ENCODE data around the gene DNAH2.
A peak's percentile ranks its signal among the peaks of the same experiment; 100 is the strongest.

Gene DNAH2, protein sequence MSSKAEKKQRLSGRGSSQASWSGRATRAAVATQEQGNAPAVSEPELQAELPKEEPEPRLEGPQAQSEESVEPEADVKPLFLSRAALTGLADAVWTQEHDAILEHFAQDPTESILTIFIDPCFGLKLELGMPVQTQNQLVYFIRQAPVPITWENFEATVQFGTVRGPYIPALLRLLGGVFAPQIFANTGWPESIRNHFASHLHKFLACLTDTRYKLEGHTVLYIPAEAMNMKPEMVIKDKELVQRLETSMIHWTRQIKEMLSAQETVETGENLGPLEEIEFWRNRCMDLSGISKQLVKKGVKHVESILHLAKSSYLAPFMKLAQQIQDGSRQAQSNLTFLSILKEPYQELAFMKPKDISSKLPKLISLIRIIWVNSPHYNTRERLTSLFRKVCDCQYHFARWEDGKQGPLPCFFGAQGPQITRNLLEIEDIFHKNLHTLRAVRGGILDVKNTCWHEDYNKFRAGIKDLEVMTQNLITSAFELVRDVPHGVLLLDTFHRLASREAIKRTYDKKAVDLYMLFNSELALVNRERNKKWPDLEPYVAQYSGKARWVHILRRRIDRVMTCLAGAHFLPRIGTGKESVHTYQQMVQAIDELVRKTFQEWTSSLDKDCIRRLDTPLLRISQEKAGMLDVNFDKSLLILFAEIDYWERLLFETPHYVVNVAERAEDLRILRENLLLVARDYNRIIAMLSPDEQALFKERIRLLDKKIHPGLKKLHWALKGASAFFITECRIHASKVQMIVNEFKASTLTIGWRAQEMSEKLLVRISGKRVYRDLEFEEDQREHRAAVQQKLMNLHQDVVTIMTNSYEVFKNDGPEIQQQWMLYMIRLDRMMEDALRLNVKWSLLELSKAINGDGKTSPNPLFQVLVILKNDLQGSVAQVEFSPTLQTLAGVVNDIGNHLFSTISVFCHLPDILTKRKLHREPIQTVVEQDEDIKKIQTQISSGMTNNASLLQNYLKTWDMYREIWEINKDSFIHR (N-terminal part only)

GRCh38 chr17:7716901-7717755 is at the start of gene DNAH2:
TSS of gene DNAH2 (plus strand) at chr17:7717744. CDS start at chr17:7719735, 1,991 bp downstream.
- peak within 1 kb of the TSS; percentile 31 to 55 for H3K27ac ChIP-seq
- peaks cover 0 to 24% (median 15%) of the 10 kb centered on the region in 4 donors for H3K4me1 ChIP-seq
- peak in 1 of 2 experiments; percentile 38 for TF ChIP-seq CTCF (IDR thresholded peaks at IDR 0.05)
- no peaks in the 10 kb centered on the region for H3K9me3 ChIP-seq
- DNase-seq: peak; percentile 55 to 82
- H3K4me3 ChIP-seq: peak within 1 kb of the TSS; percentile 52 to 56
- H3K27me3 ChIP-seq: peaks cover 0 to 55% of the 10 kb centered on the region in 2 donors
- intact Hi-C loops (cut with DNase I; ENCODE audit: low total_unique reads): no loop called here
- no peaks in the 10 kb centered on the region for H3K36me3 ChIP-seq

- intact Hi-C loops (cut with DNase I; ENCODE audit: low total_unique reads): no loop called here
- H3K4me3 ChIP-seq: no peak overlapping the region
- peaks cover 0 to 4% (median 0%) of the 10 kb centered on the region in 3 donors for H3K9me3 ChIP-seq
- DNase-seq: no peak
- H3K36me3 ChIP-seq: peaks cover 44 to 81% (median 65%) of the 10 kb centered on the region in 3 donors
- no peaks in the 10 kb centered on the region for H3K4me1 ChIP-seq
- no peak for TF ChIP-seq CTCF (IDR thresholded peaks at IDR 0.05)
- H3K27ac ChIP-seq: no peak overlapping the region
- H3K27me3 ChIP-seq: no peaks in the 10 kb centered on the region
These were observed 49.1 kb upstream of the DNAH2 start for GRCh38 chr17:7668482-7668881.

DNA sequence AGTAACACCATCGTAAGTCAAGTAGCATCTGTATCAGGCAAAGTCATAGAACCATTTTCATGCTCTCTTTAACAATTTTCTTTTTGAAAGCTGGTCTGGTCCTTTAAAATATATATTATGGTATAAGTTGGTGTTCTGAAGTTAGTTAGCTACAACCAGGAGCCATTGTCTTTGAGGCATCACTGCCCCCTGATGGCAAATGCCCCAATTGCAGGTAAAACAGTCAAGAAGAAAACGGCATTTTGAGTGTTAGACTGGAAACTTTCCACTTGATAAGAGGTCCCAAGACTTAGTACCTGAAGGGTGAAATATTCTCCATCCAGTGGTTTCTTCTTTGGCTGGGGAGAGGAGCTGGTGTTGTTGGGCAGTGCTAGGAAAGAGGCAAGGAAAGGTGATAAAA is 44.3 kb upstream of the DNAH2 start:
- no peak for TF ChIP-seq CTCF (IDR thresholded peaks at IDR 0.05)
- Histone ChIP-seq H3K27ac (no peak overlapping the region), H3K36me3 (peaks cover 68 to 84% (median 78%) of the 10 kb centered on the region in 3 donors), H3K4me1 (no peaks in the 10 kb centered on the region), H3K4me3 (no peak overlapping the region), H3K27me3 (no peaks in the 10 kb centered on the region), H3K9me3 (peaks cover 0 to 9% (median 0%) of the 10 kb centered on the region in 3 donors)
- intact Hi-C loops (cut with DNase I; ENCODE audit: low total_unique reads): loop anchor here (10.0 kb wide), 1 partner anchor 1902 kb away; the partner anchor contains the start of genes CFAP52 and STX8
- no peak for DNase-seq

- no peak overlapping the region for H3K27ac ChIP-seq
- no peaks in the 10 kb centered on the region for H3K27me3 ChIP-seq
- peaks cover 0 to 9% (median 0%) of the 10 kb centered on the region in 3 donors for H3K9me3 ChIP-seq
- no peak overlapping the region for H3K4me3 ChIP-seq
- DNase-seq: no peak
- peaks cover 59 to 67% (median 63%) of the 10 kb centered on the region in 3 donors for H3K36me3 ChIP-seq
- no peaks in the 10 kb centered on the region for H3K4me1 ChIP-seq
- intact Hi-C loops (cut with DNase I; ENCODE audit: low total_unique reads): loop anchor here (10.0 kb wide), 1 partner anchor 1900 kb away; the partner anchor contains the start of genes CFAP52 and STX8
- TF ChIP-seq CTCF (IDR thresholded peaks at IDR 0.05): no peak
These were observed 42.6 kb upstream of the DNAH2 start for GRCh38 chr17:7674934-7675333.

All from tibial artery (tissue), 4 donors.